H1 (cell line): ENCODE measurements around the gene ARHGEF4. TPM values are rescaled to one million over a fixed set of nuclear protein-coding genes. Genes with fewer than 3 reads are reported as not detected.

Source experiments
- ASH2L ChIP-seq: fragments of 200-600, 300-600 bp; sonication (generic); IDR thresholded peaks from one replicate; pipeline ENCODE4 v1.7.1; 2017; ENCODE audit warnings: low read length
- FOSL1 ChIP-seq: IDR thresholded peaks from 2 replicates; pipeline ENCODE4 v1.6.1; 2011; ENCODE audit warnings: mild to moderate bottlenecking, low read depth, low read length, moderate library complexity; ENCODE audit not compliant: insufficient read depth
- JUN ChIP-seq: IDR thresholded peaks from 2 replicates; pipeline ENCODE4 v1.6.1; 2011; ENCODE audit warnings: low read depth, mild to moderate bottlenecking, improper control_type of control experiment, low read length
- POLR2A ChIP-seq, 2 experiments: IDR thresholded peaks; 1 replicate in 1 of 2; 2 replicates in 1 of 2; pipeline ENCODE4 v1.6.1; 2011; ENCODE audit warnings: low read depth in 2 of 2, low read length in 2 of 2, mild to moderate bottlenecking in 2 of 2; ENCODE audit errors: control extremely low read depth in 1 of 2
- YY1 ChIP-seq: IDR thresholded peaks from 2 replicates; pipeline ENCODE4 v1.6.1; 2011; ENCODE audit warnings: low read depth, mild to moderate bottlenecking, low read length
- polyA plus RNA-seq, 7 experiments: library from polyadenylated mRNA; depleted of rRNA in 3 of 7; stranded (reverse) in 5 of 7; unstranded in 2 of 7; fragments of >200 nt in 5 of 7; fragments of 200-250 nt in 2 of 7; gene quantifications; 1 replicate in 5 of 7; 2 replicates in 1 of 7; 4 replicates in 1 of 7; pipeline versions ENCODE4 v1.2.1 to v1.2.3, GENCODE V29; 2011 to 2013; ENCODE audit warnings: missing spikeins in 2 of 7, mixed read lengths in 2 of 7
- total RNA-seq: library from RNA; stranded (reverse); fragmentation: NEBNext Ultra II Directional; extraction: Animal tissue kit (Norgen Biotek cat#: 25700); gene quantifications from 2 replicates; pipeline ENCODE4 v1.2.1, GENCODE V29; 2021

The ARHGEF4 gene
- total and polyA plus RNA-seq, 2 of the 8 experiments (the other 6 are each of a cell fraction or from before 2014, with no cell fraction given): 10.6 to 14.6 TPM

GRCh38 chr2:131027566-131028528, 191.1 kb downstream of the ARHGEF4 start (continued):
- TF ChIP-seq ASH2L (no peak), FOSL1 (no peak), YY1 (no peak), POLR2A (IDR thresholded peaks at IDR 0.05; ENCODE audit: control extremely low read depth in 1 of 2, low read depth in 2 of 2, low read length in 2 of 2) (no peak), JUN (no peak)
